Endothelial cell of umbilical vein (primary cell): Measurements from ENCODE around the gene DEFB114. TPM values are rescaled to one million over a fixed set of nuclear protein-coding genes. Genes with fewer than 3 reads are reported as not detected.

ENCODE experiments used
- BruUV-seq: library from RNA; stranded (reverse); fragments of 400-500 nt; replicated peaks from 2 replicates; lab custom pipeline; 2021; lab: Mats Ljungman, UMichigan
- CTCF ChIA-PET: fragments of 300-600, 350-600 bp; sonication (Branson Sonifier 250); formaldehyde crosslinking; loops from one replicate; lab custom pipeline; 2021; ENCODE audit warnings: antibody characterized with exemption, inconsistent platforms; lab: Charles Lee
- POLR2A ChIA-PET: fragments of 300-600, 350-600 bp; sonication (Branson Sonifier 250); formaldehyde crosslinking; loops from one replicate; lab custom pipeline; 2021; ENCODE audit warnings: antibody characterized with exemption, inconsistent platforms; lab: Charles Lee
- DNase-seq: peaks from one replicate; pipeline ENCODE4 v3.0.0-alpha.2; 2011; ENCODE audit warnings: low read depth, low spot score
- FAIRE-seq: peaks from 2 replicates; lab custom pipeline; 2011; peaks lifted over from hg19 to GRCh38; lab: Jason Lieb, UNC
- H2AFZ ChIP-seq: 2 replicates; pipeline ENCODE4 v1.6.0; 2012; ENCODE audit warnings: low read depth, low read length, control low read depth, inconsistent platforms
- H3K27ac ChIP-seq: 2 replicates; pipeline ENCODE4 v1.5.1; 2011; ENCODE audit warnings: low read depth, mild to moderate bottlenecking, control low read depth, low read length, moderate library complexity; ENCODE audit not compliant: insufficient read depth
- H3K27me3 ChIP-seq, 2 experiments: 2 replicates each; pipeline versions ENCODE4 v1.6.0 to v1.6.1; 2011; ENCODE audit warnings: low read length in 2 of 2, mixed read lengths in 1 of 2; ENCODE audit not compliant: control insufficient read depth in 2 of 2, insufficient read depth in 2 of 2
- H3K36me3 ChIP-seq, 2 experiments: 2 replicates in 1 of 2; 3 replicates in 1 of 2; pipeline ENCODE4 v1.5.1; 2011; ENCODE audit warnings: low read length in 2 of 2, mild to moderate bottlenecking in 1 of 2, moderate library complexity in 1 of 2; ENCODE audit not compliant: control insufficient read depth in 2 of 2, insufficient read depth in 2 of 2; ENCODE audit errors: extremely low read depth in 1 of 2
- H3K4me1 ChIP-seq: 3 replicates; pipeline ENCODE4 v1.5.1; 2011; ENCODE audit warnings: mild to moderate bottlenecking, low read length; ENCODE audit not compliant: control insufficient read depth, insufficient read depth; ENCODE audit errors: extremely low read depth
- H3K4me2 ChIP-seq: 2 replicates; pipeline ENCODE4 v1.6.1; 2011; ENCODE audit warnings: low read length, control low read depth, mixed read lengths; ENCODE audit not compliant: insufficient read depth
- H3K4me3 ChIP-seq, 3 experiments: fragments of 200-600 bp in 1 of 3; sonication (generic), shearing (Covaris generic) in 1 of 3; replicated peaks in 1 of 3; 2 replicates each; pipeline ENCODE4 v1.5.1; 2011 to 2016; ENCODE audit warnings: control low read depth in 3 of 3, low read length in 3 of 3, mild to moderate bottlenecking in 2 of 3, inconsistent platforms in 1 of 3, low read depth in 1 of 3, moderate library complexity in 1 of 3; ENCODE audit not compliant: insufficient read depth in 1 of 3
- H3K79me2 ChIP-seq: 2 replicates; pipeline ENCODE4 v1.6.0; 2012; ENCODE audit warnings: low read length, inconsistent platforms; ENCODE audit not compliant: control insufficient read depth, insufficient read depth
- H3K9ac ChIP-seq: replicated peaks from 2 replicates; pipeline ENCODE3; 2011; ENCODE audit warnings: low read length, control low read depth; ENCODE audit not compliant: insufficient read depth; ENCODE audit errors: extremely low read depth
- H3K9me1 ChIP-seq: replicated peaks from 3 replicates; pipeline ENCODE4 v1.6.0; 2011; ENCODE audit warnings: mild to moderate bottlenecking, low read length; ENCODE audit not compliant: control insufficient read depth, insufficient read depth; ENCODE audit errors: extremely low read depth
- H3K9me3 ChIP-seq: replicated peaks from 2 replicates; pipeline ENCODE4 v1.5.1; 2012; ENCODE audit warnings: low read length, inconsistent platforms; ENCODE audit not compliant: control insufficient read depth, insufficient read depth
- H4K20me1 ChIP-seq: replicated peaks from 2 replicates; pipeline ENCODE3; 2011; ENCODE audit warnings: mild to moderate bottlenecking, low read length; ENCODE audit not compliant: control insufficient read depth, insufficient read depth; ENCODE audit errors: extremely low read depth
- EZH2 ChIP-seq: IDR thresholded peaks from 2 replicates; pipeline ENCODE4 v1.6.1; 2012; ENCODE audit warnings: borderline replicate concordance, low read depth, mild to moderate bottlenecking, moderate library complexity, low read length, inconsistent platforms; ENCODE audit not compliant: severe bottlenecking
- FOS ChIP-seq: IDR thresholded peaks from 2 replicates; pipeline ENCODE4 v1.6.1; 2011; ENCODE audit warnings: mild to moderate bottlenecking, low read length, moderate library complexity, borderline replicate concordance; ENCODE audit not compliant: insufficient read depth
- GATA2 ChIP-seq: IDR thresholded peaks from 2 replicates; pipeline ENCODE4 v1.7.0; 2011; ENCODE audit warnings: low read depth, mild to moderate bottlenecking, moderate library complexity, mixed read lengths, low read length; ENCODE audit not compliant: insufficient read length, insufficient read depth
- JUN ChIP-seq: IDR thresholded peaks from 2 replicates; pipeline ENCODE4 v1.6.1; 2011; ENCODE audit warnings: borderline replicate concordance, low read depth; ENCODE audit not compliant: insufficient read length, insufficient read depth
- MYC ChIP-seq: IDR thresholded peaks from one replicate; pipeline ENCODE4 v1.6.1; 2011; ENCODE audit warnings: mild to moderate bottlenecking, low read depth, low read length
- POLR2A ChIP-seq: IDR thresholded peaks from 2 replicates; pipeline ENCODE4 v1.6.1; 2012; ENCODE audit warnings: low read depth, mild to moderate bottlenecking, control low read depth, low read length
- POLR2AphosphoS5 ChIP-seq: IDR thresholded peaks from 2 replicates; pipeline ENCODE4 v1.6.1; 2012; ENCODE audit warnings: low read depth, mild to moderate bottlenecking, control low read depth, low read length, moderate library complexity; ENCODE audit not compliant: insufficient read depth
- dilution Hi-C: fragments of 300-500 bp; cut with MboI; formaldehyde crosslinking; loops from one replicate; pipeline ENCODE4 v1.15.0; 2019; ENCODE audit warnings: low sequenced_read_pairs; ENCODE audit not compliant: extremely low pct_ligation_motif_present
- intact Hi-C: fragments of 100-400 bp; cut with micrococcal nuclease; formaldehyde crosslinking; loops from one replicate; pipeline ENCODE4 v1.10.0; 2022
- polyA plus RNA-seq, 4 experiments: library from polyadenylated mRNA; depleted of rRNA in 3 of 4; stranded (reverse) in 3 of 4; unstranded in 1 of 4; fragments of >200 nt; gene quantifications; 2 replicates each; pipeline versions ENCODE4 v1.2.1 to v1.2.3, GENCODE V29; 2011 to 2012; ENCODE audit warnings: missing spikeins in 1 of 4
- total RNA-seq: library from RNA; stranded (reverse); gene quantifications from 2 replicates; pipeline ENCODE4 v1.2.3, GENCODE V29; 2021
- TF ChIP-seq, protein P1 (sequence below): IDR thresholded peaks from 2 replicates; pipeline ENCODE4 v1.6.1; 2011; ENCODE audit not compliant: insufficient read depth, insufficient read length
- TF ChIP-seq, protein P2 (sequence below), 2 donors: IDR thresholded peaks; 1 replicate in 1 of 2; 2 replicates in 1 of 2; pipeline ENCODE4 v1.5.1; 2011; ENCODE audit warnings: low read length in 2 of 2, mild to moderate bottlenecking in 2 of 2, moderate library complexity in 2 of 2, control low read depth in 1 of 2, inconsistent platforms in 1 of 2, low read depth in 1 of 2; ENCODE audit not compliant: insufficient read depth in 1 of 2; ENCODE audit errors: extremely low read depth in 1 of 2

The DEFB114 gene
- total and polyA plus RNA-seq, 2 donors (not counting 3 experiments of a cell fraction or from before 2014, with no cell fraction given): not detected

DNA sequence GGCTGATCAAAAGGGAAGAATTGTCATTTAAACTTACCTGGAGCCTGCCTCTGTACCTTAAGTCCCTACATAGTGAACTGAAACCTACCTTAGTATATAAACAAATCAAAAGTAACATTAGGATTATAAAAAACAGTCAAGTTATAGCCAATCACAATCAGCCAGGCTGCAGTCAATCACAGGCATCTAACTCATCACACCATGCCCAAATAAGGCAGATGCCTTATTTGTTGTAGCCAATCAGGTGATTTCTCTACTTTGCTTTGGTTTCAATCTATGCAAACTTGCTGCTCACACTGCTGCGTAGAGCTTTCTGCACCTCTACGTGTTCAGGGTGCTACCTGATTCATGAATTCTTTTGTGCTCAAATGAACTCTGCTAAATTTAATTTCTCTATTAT lies 23.8 kb upstream of the DEFB114 start:
- FAIRE-seq (no peak), DNase-seq (no peak)
- TF ChIP-seq JUN: no peak
- TF ChIP-seq POLR2A: no peak
- TF ChIP-seq FOS: no peak
- TF ChIP-seq, protein P1, sequence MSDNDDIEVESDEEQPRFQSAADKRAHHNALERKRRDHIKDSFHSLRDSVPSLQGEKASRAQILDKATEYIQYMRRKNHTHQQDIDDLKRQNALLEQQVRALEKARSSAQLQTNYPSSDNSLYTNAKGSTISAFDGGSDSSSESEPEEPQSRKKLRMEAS: no peak
- TF ChIP-seq GATA2: no peak
- no peak for TF ChIP-seq POLR2AphosphoS5
- TF ChIP-seq MYC: no peak
- TF ChIP-seq, protein P2, sequence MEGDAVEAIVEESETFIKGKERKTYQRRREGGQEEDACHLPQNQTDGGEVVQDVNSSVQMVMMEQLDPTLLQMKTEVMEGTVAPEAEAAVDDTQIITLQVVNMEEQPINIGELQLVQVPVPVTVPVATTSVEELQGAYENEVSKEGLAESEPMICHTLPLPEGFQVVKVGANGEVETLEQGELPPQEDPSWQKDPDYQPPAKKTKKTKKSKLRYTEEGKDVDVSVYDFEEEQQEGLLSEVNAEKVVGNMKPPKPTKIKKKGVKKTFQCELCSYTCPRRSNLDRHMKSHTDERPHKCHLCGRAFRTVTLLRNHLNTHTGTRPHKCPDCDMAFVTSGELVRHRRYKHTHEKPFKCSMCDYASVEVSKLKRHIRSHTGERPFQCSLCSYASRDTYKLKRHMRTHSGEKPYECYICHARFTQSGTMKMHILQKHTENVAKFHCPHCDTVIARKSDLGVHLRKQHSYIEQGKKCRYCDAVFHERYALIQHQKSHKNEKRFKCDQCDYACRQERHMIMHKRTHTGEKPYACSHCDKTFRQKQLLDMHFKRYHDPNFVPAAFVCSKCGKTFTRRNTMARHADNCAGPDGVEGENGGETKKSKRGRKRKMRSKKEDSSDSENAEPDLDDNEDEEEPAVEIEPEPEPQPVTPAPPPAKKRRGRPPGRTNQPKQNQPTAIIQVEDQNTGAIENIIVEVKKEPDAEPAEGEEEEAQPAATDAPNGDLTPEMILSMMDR (IDR thresholded peaks at IDR 0.05; ENCODE audit: extremely low read depth in 1 of 2, insufficient read depth in 1 of 2, low read depth in 1 of 2, low read length in 2 of 2): no peak
- TF ChIP-seq EZH2: no peak
- no TSS peak for BruUV-seq
- no peak overlapping the region for H3K4me2 ChIP-seq
- H3K36me3 ChIP-seq: no peaks in the 10 kb centered on the region
- H3K4me3 ChIP-seq: no peak overlapping the region
- peaks cover 2% of the 10 kb centered on the region for H3K9me3 ChIP-seq
- ChIA-PET POLR2A (no interaction called here), CTCF (no interaction called here)
- H3K9me1 ChIP-seq: no peaks in the 10 kb centered on the region
- H3K27ac ChIP-seq: no peak overlapping the region
- H3K4me1 ChIP-seq: no peaks in the 10 kb centered on the region
- no peaks in the 10 kb centered on the region for H3K79me2 ChIP-seq
- no peak overlapping the region for H3K9ac ChIP-seq
- intact Hi-C loops (no loop called here), dilution Hi-C loops (no loop called here)
- no peaks in the 10 kb centered on the region for H3K27me3 ChIP-seq
- no peak overlapping the region for H2AFZ ChIP-seq
- H4K20me1 ChIP-seq: no peaks in the 10 kb centered on the region
